ENCODE data around the gene MAN1A2.
A peak's percentile ranks its signal among the peaks of the same experiment; 100 is the strongest.
"Not testable (repeated sequence)": the region's sequence is repeated elsewhere in the genome, so short reads cannot be mapped to it uniquely, and the experiment has no call there.

The MAN1A2 gene

DNA sequence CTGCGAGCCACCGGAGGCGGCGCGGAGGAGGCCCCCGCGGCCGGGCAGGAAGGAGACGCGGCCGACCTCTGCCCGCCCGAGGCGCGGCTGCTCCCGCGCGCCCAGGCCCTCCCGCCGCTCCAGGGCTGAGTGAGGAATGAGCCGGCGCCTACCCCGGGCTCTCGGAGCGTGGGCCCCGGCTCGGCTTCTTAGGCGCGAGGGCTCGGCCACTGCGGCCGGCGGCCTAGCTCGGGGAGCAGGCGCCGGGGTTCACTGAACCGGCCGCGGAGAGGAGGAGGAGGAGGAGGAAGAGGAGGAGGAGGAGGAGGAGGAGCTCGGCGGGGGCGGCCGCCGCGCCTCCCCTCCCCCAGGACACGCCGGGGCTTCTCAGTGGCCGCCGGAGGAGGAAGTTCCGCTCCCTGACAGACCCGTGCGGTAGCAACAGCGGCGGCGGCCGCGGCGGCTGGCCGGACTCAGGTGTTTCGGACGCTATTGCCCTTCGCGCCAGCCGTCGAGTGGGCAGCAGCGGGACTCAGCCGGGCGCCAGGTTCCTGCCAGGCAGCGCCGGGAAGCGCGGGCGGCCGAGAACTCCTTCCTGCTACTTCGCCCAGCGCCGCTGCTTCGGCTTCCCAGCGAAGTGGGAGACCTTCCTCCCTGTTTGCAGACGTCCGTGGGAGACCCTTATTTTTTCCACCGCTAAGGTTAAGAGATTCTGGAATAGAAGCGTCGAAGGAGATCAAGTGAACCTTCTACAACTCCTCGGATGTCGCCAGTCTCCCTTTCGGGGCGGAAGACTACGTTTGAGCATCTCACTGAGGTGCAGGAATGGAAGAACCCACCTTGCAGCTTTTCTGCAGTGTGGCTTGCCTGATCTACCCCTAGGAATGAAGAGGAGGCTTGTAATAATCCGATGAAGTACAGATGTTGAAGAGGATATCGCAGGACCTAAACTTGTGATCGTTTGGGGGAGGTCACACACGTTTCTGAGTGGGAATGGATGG lies at the start of gene MAN1A2:
TSS of gene MAN1A2 (plus strand) at position 404 of the 980 bp plus-strand sequence. CDS start 735 bp downstream, outside the sequence.
- peak in 1 of 2 donors; percentile 91 for DNase-seq (ENCODE audit: low spot score in 2 of 2)
- H3K4me1 Mint-ChIP-seq: peaks cover 49% of the 10 kb centered on the region
- H3K36me3 Mint-ChIP-seq: peaks cover 14% of the 10 kb centered on the region
- peak; percentile 80 for ATAC-seq
- H3K4me3 Mint-ChIP-seq: peak within 1 kb of the TSS; percentile 89
- peak within 1 kb of the TSS; percentile 93 for H3K27ac Mint-ChIP-seq
- H3K9me3 Mint-ChIP-seq: no peaks in the 10 kb centered on the region

DNA sequence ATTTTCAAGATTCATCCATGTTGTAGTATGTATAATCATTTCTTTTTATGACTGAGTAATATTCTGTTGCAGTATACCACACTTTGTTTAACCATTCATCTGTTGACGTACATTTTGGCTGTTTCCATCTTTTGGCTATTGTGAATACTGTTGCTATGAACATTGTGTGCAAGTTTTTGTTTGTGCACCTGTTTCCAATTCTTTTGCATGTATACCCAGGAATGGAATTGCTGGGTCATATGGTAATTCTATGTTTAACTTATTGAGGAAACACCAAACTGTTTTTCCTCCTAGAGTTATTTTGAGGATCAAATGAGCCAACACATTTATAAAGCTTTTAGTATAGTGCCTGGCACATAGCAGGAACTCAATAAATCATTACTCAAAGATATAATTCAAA lies 49.2 kb upstream of the MAN1A2 start:
- H3K27ac Mint-ChIP-seq: no peak overlapping the region
- no peaks in the 10 kb centered on the region for H3K9me3 Mint-ChIP-seq
- H3K4me3 Mint-ChIP-seq: no peak overlapping the region
- DNase-seq (ENCODE audit: low spot score in 2 of 2): no peak
- no peaks in the 10 kb centered on the region for H3K4me1 Mint-ChIP-seq
- no peaks in the 10 kb centered on the region for H3K36me3 Mint-ChIP-seq
- ATAC-seq: no peak

DNA sequence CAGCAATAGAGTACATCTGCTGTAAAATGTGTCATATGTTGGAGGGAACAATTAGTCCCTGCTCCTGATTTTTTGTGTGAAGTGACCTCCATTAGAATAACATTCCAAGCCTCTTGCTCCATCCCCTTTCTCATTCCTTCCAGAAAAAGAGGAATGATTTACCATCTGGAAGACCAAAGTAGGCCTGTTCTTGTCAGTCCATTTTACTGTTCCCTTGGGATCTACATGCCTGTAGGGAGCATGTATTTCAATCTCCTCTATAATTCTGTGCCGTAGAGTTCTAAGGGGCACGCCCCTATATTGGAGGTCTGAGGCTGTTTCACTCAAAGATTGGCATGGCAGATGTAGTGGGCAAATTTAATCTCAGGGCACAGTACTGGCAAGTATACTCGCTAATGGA lies 48.8 kb upstream of the MAN1A2 start:
- Mint-ChIP-seq H3K4me3 (no peak overlapping the region), H3K27ac (no peak overlapping the region), H3K9me3 (no peaks in the 10 kb centered on the region), H3K4me1 (no peaks in the 10 kb centered on the region), H3K36me3 (no peaks in the 10 kb centered on the region)
- DNase-seq (ENCODE audit: low spot score in 2 of 2): no peak
- no peak for ATAC-seq

DNA sequence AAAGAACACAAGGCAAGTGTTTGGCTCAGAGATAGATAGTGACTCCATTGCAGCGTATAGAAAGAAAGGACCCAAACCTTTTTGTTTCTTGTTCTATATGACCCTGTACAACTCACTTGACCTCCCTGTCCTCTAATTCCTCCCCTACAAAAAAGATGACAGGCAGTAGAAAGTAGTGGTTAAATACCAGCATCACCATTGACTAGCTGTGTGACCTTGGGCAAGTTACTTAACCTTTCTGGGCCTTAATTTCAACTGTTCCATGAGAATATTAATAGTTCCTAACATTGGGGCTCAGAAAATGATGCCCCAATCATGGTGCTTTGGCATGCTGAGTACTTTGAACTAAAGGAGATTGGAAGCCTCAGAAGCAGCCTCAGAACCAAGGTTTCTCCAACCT lies 46.7 kb upstream of the MAN1A2 start:
- Mint-ChIP-seq H3K36me3 (no peaks in the 10 kb centered on the region), H3K27ac (no peak overlapping the region), H3K9me3 (no peaks in the 10 kb centered on the region), H3K4me1 (no peaks in the 10 kb centered on the region), H3K4me3 (no peak overlapping the region)
- DNase-seq (ENCODE audit: low spot score in 2 of 2): no peak
- no peak for ATAC-seq

DNA sequence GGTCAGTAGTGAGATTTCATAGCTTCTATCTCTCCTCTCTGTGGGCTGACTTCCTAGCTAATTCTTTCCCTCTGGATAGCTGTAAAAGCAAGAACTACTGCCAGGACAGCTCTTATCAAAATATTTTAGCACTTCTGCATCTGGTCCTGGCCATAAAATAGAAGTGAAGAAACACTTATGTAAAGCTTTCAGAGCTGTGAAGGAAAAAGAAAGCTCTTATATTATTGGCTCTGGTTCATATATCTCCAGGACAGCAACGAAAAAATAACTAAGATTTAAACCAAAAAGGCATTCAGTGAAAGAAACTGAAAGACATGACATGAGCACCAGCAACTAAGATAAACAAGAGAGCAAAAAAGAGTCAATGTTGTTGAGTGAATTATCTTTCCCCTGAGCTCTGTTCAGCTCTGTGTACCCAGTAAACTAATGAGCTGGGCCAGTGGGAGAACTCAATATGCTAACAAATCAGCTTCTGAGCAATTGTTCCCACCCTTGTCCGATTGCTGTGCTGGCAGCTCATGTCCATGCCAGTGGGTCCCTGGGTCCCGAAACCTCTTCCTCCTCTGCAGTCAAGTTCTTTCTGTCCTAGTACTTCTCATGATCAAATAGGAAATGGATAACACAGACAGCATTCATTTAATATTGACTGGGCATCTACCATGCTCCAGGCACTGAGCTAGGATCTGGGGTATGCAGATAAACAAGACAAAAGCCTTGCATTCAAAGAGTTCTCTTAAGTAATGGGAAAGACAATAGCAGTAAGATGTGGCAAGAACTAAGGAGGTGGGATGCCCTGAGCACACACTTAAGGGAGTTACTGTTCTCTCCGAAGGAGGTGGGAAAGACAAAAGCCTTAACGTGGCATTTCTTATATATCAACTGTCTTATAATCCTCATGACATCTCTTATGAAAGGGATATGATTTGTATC lies 45.3 kb upstream of the MAN1A2 start:
- ATAC-seq: no peak
- Mint-ChIP-seq H3K27ac (no peak overlapping the region), H3K36me3 (no peaks in the 10 kb centered on the region), H3K9me3 (no peaks in the 10 kb centered on the region), H3K4me1 (no peaks in the 10 kb centered on the region), H3K4me3 (no peak overlapping the region)
- no peak for DNase-seq (ENCODE audit: low spot score in 2 of 2)

DNA sequence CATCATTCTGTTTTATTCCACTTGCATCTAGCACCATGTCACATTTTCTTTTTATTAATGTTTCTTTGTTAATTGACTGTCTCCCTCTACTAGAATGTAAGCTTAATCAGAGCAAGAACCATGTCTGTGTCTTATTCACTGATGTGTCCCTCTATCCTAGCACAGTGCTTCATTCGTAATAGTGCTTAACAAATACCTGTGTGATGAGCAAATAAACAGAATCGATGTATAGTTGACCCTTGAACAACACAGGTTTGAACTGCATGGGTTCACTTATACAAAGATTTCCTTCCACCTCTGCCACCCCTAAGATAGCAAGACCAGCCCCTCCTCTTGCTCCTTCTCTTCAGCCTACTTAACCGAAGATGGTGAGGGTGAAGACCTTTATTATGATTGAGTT lies 42.9 kb upstream of the MAN1A2 start:
- H3K36me3 Mint-ChIP-seq: no peaks in the 10 kb centered on the region
- no peaks in the 10 kb centered on the region for H3K4me1 Mint-ChIP-seq
- ATAC-seq (no peak), DNase-seq (ENCODE audit: low spot score in 2 of 2) (no peak)
- H3K27ac Mint-ChIP-seq: no peak overlapping the region
- no peak overlapping the region for H3K4me3 Mint-ChIP-seq
- H3K9me3 Mint-ChIP-seq: no peaks in the 10 kb centered on the region

DNA sequence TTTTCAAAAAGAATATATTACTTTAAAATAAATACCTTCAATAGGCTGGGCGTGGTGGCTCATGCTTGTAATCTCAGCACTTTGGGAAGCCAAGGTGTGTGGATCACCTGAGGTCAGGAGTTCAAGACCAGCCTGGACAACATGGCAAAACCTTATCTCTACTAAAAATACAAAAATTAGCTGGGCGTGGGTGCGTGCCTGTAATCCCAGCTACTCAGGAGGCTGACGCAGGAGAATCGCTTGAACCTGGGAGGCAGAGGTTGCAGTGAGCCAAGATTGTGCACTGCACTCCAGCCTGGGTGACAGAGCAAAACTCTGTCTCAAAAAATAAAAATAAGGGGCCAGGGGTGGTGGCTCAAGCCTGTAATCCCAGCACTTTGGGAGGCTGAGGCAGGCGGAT lies 41.2 kb upstream of the MAN1A2 start:
- H3K4me1 Mint-ChIP-seq; H3K36me3 Mint-ChIP-seq; ATAC-seq; H3K9me3 Mint-ChIP-seq; H3K4me3 Mint-ChIP-seq; DNase-seq (ENCODE audit: low spot score in 2 of 2); H3K27ac Mint-ChIP-seq: not testable (repeated sequence)

DNA sequence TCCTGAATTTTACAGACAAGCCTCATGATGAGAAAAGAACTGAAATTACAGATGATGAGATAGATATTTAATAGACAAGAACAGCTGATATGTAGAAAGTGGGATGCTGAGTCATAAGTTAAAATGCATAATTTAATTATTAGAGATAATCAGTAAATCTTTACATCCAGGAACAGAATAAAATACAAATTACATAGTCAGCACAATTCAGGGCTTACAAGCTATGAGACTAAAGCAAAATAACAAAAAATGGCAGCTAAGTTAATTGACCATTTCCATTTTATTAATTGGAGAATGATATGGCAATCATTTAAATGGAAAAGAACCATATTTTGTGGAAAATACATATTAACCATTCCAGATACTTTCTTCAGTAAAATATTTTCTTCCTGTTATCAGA lies 40.2 kb upstream of the MAN1A2 start:
- ATAC-seq (no peak), DNase-seq (ENCODE audit: low spot score in 2 of 2) (no peak)
- no peak overlapping the region for H3K4me3 Mint-ChIP-seq
- H3K4me1 Mint-ChIP-seq: no peaks in the 10 kb centered on the region
- H3K36me3 Mint-ChIP-seq: no peaks in the 10 kb centered on the region
- H3K9me3 Mint-ChIP-seq: no peaks in the 10 kb centered on the region
- H3K27ac Mint-ChIP-seq: no peak overlapping the region

DNA sequence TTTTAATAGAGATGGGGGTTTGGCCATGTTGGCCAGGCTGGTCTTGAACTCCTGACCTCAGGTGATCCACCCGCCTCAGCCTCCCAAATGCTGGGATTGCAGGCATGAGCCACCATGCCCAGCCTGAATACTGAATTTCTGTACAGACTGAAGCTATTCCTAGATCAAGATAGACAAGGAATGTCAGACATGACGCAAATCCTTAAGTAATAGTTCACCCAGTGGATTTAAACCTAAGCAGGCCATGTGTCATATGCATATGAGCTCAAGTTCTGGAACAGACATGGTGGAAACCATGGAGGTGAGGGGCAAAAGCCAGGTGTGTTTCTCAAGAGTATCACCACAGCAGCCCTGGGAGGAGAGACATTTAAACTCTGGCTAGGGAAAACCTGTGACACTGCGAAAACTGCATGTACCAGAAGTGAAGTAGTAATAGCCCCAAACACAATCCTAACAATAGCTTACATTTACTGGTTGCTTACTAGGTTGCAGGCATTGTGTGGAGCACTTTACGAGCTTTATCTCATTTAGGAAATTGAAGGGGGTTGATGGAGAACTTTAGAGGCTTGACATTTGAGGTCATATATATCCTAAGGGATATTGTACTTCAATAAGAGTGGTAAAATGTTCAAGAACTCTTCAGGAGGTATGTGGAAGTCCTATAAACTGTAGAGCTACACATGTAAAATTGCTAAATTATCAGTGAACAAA lies 31.7 kb upstream of the MAN1A2 start:
- no peak for DNase-seq (ENCODE audit: low spot score in 2 of 2)
- H3K4me3 Mint-ChIP-seq: no peak overlapping the region
- no peaks in the 10 kb centered on the region for H3K9me3 Mint-ChIP-seq
- H3K36me3 Mint-ChIP-seq: no peaks in the 10 kb centered on the region
- peaks cover 8% of the 10 kb centered on the region for H3K4me1 Mint-ChIP-seq
- ATAC-seq: no peak
- no peak overlapping the region for H3K27ac Mint-ChIP-seq

DNA sequence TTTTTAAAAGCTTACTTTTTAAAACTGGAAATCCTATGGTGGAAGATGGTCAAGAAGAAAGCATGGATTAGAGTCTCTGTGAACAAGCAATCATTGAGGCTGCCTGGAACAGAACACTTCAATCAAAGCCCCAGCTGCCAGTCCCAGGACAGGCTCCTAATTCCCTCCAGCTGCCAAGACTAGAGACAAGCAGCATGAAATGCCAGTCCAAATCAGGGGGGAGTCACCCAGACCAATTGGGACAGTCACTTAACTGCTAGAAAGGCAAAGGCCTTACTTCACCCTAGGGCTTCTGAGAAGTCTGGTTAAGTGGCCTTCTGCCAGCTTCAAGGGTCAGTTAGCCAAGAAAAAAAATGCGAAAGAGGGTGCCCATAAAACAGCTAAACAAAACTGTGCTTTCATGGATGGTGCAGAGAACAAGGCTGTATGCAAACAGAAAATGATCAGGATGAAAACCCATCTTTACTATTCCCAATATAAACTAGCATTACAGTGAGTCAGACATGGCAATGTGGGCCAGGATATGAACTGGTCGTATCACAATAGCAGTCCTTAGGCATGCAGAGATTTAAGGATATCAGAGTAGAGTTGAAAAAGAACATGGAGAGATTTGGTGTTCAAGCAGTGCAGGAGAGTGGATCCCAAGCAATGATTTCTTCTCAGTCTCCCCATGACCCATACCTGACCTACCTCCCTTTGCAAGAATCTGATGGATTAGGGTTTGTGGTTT lies 31.0 kb upstream of the MAN1A2 start:
- no peaks in the 10 kb centered on the region for H3K36me3 Mint-ChIP-seq
- peaks cover 8% of the 10 kb centered on the region for H3K4me1 Mint-ChIP-seq
- no peak overlapping the region for H3K27ac Mint-ChIP-seq
- H3K4me3 Mint-ChIP-seq: no peak overlapping the region
- ATAC-seq (no peak), DNase-seq (ENCODE audit: low spot score in 2 of 2) (no peak)
- no peaks in the 10 kb centered on the region for H3K9me3 Mint-ChIP-seq

DNA sequence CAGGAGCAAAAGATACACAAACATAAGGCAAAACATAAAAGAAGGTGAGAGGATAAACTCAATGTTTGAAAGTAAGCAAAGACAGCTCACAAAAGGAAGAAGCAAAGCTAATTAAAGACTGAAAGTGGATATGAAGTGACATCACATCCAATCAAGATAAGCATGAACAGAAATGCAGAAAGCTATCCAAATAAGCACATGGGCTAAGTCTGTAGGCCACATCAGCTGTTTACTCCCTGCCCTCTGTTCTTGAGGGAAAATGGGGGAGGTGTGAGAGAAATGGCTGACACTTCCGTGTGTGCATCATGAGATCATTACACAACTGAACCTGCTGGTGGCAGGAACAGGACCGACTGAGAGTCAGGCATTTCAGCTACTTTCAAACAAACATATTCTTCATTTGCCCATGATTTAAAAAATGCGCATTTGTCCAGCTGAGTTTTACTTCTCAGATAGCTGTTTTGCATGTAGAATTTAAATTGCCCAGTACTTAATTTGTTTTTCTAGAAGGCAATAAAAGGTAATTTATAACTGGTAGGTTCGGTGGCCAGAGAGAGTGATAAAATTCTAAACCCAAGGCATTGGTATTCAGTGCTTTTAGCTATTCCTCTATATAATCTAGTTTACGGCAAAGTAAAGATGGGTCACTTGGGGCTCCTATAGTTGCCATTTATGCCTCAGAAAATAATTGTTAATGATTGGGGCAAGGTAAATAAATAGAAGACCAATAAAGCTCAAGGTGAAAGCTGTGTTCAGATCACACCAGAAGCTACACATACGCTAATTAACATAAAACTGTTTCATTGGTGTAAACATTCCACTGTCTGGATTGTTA lies 27.2 kb upstream of the MAN1A2 start:
- Mint-ChIP-seq H3K4me3 (no peak overlapping the region), H3K9me3 (no peaks in the 10 kb centered on the region), H3K27ac (no peak overlapping the region), H3K36me3 (no peaks in the 10 kb centered on the region), H3K4me1 (peaks cover 13% of the 10 kb centered on the region)
- ATAC-seq (peak; percentile 67), DNase-seq (ENCODE audit: low spot score in 2 of 2) (no peak)

DNA sequence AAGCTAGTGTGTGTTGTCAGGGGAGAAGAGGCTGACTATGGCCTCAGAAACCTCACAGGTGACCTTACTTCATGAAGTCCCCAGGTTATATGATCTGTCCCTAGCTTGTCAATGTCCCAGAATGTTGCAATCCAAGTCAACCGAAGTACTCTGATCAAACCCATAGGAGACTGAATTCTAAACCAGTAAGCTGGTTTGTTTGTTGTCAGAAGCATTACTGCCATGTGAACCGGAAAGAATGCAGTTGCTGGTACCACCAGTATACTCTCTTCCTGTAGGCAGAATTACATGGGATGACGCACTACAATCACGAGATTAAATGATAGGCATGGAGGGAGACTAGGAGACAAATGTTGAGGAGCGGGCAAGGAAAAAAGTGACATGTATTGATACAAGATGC lies 26.1 kb upstream of the MAN1A2 start:
- ATAC-seq: no peak
- Mint-ChIP-seq H3K27ac (no peak overlapping the region), H3K4me3 (no peak overlapping the region), H3K4me1 (peaks cover 14% of the 10 kb centered on the region), H3K36me3 (no peaks in the 10 kb centered on the region), H3K9me3 (no peaks in the 10 kb centered on the region)
- no peak for DNase-seq (ENCODE audit: low spot score in 2 of 2)

DNA sequence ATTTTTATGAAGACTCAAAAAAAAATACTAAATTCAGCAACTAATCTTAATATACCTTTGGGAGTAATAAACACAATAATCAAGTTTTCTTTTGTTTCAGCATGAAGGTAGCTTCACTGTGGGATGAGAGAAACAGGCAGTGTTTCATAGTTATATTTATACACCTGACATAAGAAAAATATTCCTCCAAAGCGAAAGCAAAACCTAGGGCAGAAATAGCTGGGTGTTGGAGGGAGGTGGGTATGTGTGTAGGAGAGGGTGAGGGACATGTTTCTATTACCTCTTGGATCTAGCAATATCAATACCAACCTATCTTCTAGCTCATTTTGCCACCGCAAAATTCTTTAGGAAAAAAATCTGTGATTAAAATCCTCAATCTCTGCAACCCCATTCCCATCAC lies 24.9 kb upstream of the MAN1A2 start:
- H3K36me3 Mint-ChIP-seq: no peaks in the 10 kb centered on the region
- H3K27ac Mint-ChIP-seq: no peak overlapping the region
- peaks cover 21% of the 10 kb centered on the region for H3K4me1 Mint-ChIP-seq
- ATAC-seq: no peak
- H3K9me3 Mint-ChIP-seq: no peaks in the 10 kb centered on the region
- H3K4me3 Mint-ChIP-seq: no peak overlapping the region
- DNase-seq (ENCODE audit: low spot score in 2 of 2): no peak
